Adrenal gland (tissue), 5 donors: ENCODE results near the gene INCA1.

ENCODE experiments used
- POLR2A ChIP-seq, 2 donors: fragments of 450-650 bp; IDR thresholded peaks; one replicate each; pipeline ENCODE4 v1.6.1; 2017; ENCODE audit warnings: antibody characterized with exemption in 2 of 2, mild to moderate bottlenecking in 2 of 2, moderate library complexity in 1 of 2
- TF ChIP-seq, protein P1 (sequence below), 6 experiments: fragments of 450-650 bp in 4 of 6; fragments of 200-600 bp in 2 of 6; sonication (generic) in 1 of 6; IDR thresholded peaks; 1 replicate in 5 of 6; 2 replicates in 1 of 6; pipeline versions ENCODE4 v1.5.1 to v1.8.0; 2016 to 2021; ENCODE audit warnings: antibody characterized with exemption in 6 of 6, mild to moderate bottlenecking in 2 of 6, moderate library complexity in 1 of 6
- donor health status: DM: no; HTN: no; CAD: no.

DNA sequence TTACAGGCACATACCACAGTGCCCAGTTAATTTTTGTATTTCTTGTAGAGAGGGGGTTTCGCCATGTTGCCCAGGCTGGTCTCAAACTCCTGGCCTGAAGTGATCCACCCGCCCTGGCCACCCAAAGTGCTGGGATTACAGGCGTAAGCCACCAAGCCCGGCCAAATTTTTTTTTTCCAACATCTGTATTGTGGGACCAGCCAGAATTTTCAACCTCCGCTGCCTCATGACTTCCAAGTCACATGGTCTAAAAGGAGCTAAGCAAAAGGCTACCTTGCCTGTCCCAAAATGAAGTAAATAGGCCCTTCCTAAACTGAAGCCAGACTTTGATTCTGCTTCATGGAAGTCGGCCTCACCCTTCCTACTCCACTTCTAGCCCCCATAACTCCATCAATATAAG is 25.5 kb downstream of the INCA1 start:
- TF ChIP-seq, protein P1, sequence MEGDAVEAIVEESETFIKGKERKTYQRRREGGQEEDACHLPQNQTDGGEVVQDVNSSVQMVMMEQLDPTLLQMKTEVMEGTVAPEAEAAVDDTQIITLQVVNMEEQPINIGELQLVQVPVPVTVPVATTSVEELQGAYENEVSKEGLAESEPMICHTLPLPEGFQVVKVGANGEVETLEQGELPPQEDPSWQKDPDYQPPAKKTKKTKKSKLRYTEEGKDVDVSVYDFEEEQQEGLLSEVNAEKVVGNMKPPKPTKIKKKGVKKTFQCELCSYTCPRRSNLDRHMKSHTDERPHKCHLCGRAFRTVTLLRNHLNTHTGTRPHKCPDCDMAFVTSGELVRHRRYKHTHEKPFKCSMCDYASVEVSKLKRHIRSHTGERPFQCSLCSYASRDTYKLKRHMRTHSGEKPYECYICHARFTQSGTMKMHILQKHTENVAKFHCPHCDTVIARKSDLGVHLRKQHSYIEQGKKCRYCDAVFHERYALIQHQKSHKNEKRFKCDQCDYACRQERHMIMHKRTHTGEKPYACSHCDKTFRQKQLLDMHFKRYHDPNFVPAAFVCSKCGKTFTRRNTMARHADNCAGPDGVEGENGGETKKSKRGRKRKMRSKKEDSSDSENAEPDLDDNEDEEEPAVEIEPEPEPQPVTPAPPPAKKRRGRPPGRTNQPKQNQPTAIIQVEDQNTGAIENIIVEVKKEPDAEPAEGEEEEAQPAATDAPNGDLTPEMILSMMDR (IDR thresholded peaks at IDR 0.05), result no peak
- TF ChIP-seq POLR2A (IDR thresholded peaks at IDR 0.05), result no peak
